Measurements from ENCODE around the gene MATK. TPM values are rescaled to one million over a fixed set of nuclear protein-coding genes. Genes with fewer than 3 reads are reported as not detected.

MATK gene
- total RNA-seq, 1 experiment from 2014 or later, result 0.21 TPM

- H3K4me1 ChIP-seq (ENCODE audit: control insufficient read depth, insufficient read depth, low read length), result no peaks in the 10 kb centered on the region
- ChIA-PET POLR2A (no interaction called here), CTCF (no interaction called here)
- no peak for TF ChIP-seq SIN3A (IDR thresholded peaks at IDR 0.05; ENCODE audit: borderline replicate concordance, insufficient read depth, low read depth, low read length)
- TF ChIP-seq REST (IDR thresholded peaks at IDR 0.05; ENCODE audit: insufficient read depth in 1 of 2, low read depth in 2 of 2, low read length in 1 of 2), result no peak
- no peak for TF ChIP-seq CTCF (IDR thresholded peaks at IDR 0.05)
- TF ChIP-seq TCF7L2 (IDR thresholded peaks at IDR 0.05; ENCODE audit: low read depth, low read length), result no peak
- no peak for TF ChIP-seq POLR2AphosphoS5 (IDR thresholded peaks at IDR 0.05; ENCODE audit: low read depth, low read length)
- no TSS peak for BruUV-seq (replicated peaks)
- H3K4me3 ChIP-seq (ENCODE audit: low read depth in 2 of 2, low read length in 2 of 2), result no peak overlapping the region
- no peak for ATAC-seq
- no peak overlapping the region for H3K27ac ChIP-seq (ENCODE audit: low read length)
- H3K36me3 ChIP-seq (ENCODE audit: control insufficient read depth, insufficient read depth, low read length), result no peaks in the 10 kb centered on the region
- in situ Hi-C loops (cut with HindIII; ENCODE audit: low pct_unique_long_range_greater_than_20kb, low sequenced_read_pairs), result no loop called here
- DNase-seq (ENCODE audit: low read depth, low spot score), result no peak
- no peaks in the 10 kb centered on the region for H3K27me3 ChIP-seq (ENCODE audit: control insufficient read depth, insufficient read depth, low read length)
- no peaks in the 10 kb centered on the region for H3K9me3 ChIP-seq (ENCODE audit: control insufficient read depth, insufficient read depth, low read depth, low read length)
- intact Hi-C loops (cut with micrococcal nuclease; ENCODE audit: unreplicated experiment), result no loop called here
These were observed 21.6 kb upstream of the MATK start for GRCh38 chr19:3807574-3808354.

GRCh38 chr19:3807131-3807480 lies 20.9 kb upstream of the MATK start:
- intact Hi-C loops (cut with micrococcal nuclease; ENCODE audit: unreplicated experiment) (no loop called here), in situ Hi-C loops (cut with HindIII; ENCODE audit: low pct_unique_long_range_greater_than_20kb, low sequenced_read_pairs) (no loop called here)
- H3K9me3 ChIP-seq (ENCODE audit: control insufficient read depth, insufficient read depth, low read depth, low read length), result no peaks in the 10 kb centered on the region
- ChIA-PET POLR2A (no interaction called here), CTCF (no interaction called here)
- no peaks in the 10 kb centered on the region for H3K36me3 ChIP-seq (ENCODE audit: control insufficient read depth, insufficient read depth, low read length)
- ATAC-seq (no peak), DNase-seq (ENCODE audit: low read depth, low spot score) (no peak)
- no peak overlapping the region for H3K4me3 ChIP-seq (ENCODE audit: low read depth in 2 of 2, low read length in 2 of 2)
- no peaks in the 10 kb centered on the region for H3K4me1 ChIP-seq (ENCODE audit: control insufficient read depth, insufficient read depth, low read length)
- H3K27ac ChIP-seq (ENCODE audit: low read length), result no peak overlapping the region
- TF ChIP-seq REST (IDR thresholded peaks at IDR 0.05; ENCODE audit: insufficient read depth in 1 of 2, low read depth in 2 of 2, low read length in 1 of 2) (no peak), SIN3A (IDR thresholded peaks at IDR 0.05; ENCODE audit: borderline replicate concordance, insufficient read depth, low read depth, low read length) (no peak), POLR2AphosphoS5 (IDR thresholded peaks at IDR 0.05; ENCODE audit: low read depth, low read length) (no peak)
- H3K27me3 ChIP-seq (ENCODE audit: control insufficient read depth, insufficient read depth, low read length), result no peaks in the 10 kb centered on the region
- no TSS peak for BruUV-seq (replicated peaks)

Measured in Panc1 (cell line).